ENCODE results near the gene PLLP. TPM values are rescaled to one million over a fixed set of nuclear protein-coding genes. Genes with fewer than 3 reads are reported as not detected.

Gene PLLP
- total RNA-seq, 5 donors from 2014 or later (not counting 1 experiment from before 2014, with no cell fraction given), result 1.4 to 4.3 (median 3.3) TPM

DNA sequence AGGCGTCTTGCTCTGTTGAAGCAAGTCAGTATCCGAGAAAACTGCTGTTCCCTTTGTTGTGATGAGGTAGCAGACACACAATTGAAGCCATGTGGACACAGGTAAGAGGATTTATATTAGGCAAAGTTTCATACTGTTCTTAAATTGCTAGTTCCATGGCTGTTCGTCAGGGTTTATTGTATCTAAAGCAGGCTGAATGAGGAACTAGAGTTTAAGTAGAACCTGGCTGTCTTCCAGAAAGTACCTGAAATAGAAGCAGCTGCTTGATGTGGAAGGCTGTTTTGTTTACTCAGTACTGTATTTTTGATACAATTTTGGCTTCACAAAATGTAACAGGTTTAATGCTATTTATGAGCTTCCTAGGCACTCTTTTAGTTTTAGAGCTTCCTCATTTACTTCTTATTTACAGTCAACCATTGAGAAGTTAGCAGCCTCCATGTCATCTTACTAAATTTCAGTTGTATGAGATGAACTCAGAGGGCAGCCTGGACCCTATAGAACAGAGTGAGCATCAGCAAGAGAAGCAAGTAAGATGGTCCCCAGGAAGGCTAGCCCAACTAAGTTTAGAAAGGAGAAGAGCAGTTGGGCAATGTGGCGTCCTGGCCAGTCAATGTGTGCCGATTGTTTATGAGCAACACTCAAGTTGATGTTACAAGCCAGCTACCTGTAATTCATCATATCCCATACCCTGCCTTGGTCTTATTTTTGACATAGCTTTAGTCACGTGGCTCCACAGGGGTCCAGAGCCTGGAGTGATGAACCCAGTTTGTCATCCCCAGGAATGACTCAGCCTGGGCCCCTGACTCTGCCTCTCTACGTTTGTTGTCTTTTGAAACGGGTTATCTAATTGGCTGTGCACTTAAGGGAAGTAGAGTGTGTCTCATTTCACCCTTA, 49.1 kb downstream of the PLLP start:
- Histone ChIP-seq H3K9me3 (no peaks in the 10 kb centered on the region), H3K4me1 (ENCODE audit: control insufficient read depth in 1 of 2, extremely low read depth in 1 of 2, insufficient read depth in 2 of 2, low read length in 2 of 2) (no peaks in the 10 kb centered on the region), H3K4me3 (ENCODE audit: control insufficient read depth in 1 of 2, extremely low read depth in 1 of 2, low read length in 1 of 2) (no peak overlapping the region), H3K27ac (ENCODE audit: low read length) (no peak overlapping the region), H3K27me3 (replicated peaks in 1 of 2; ENCODE audit: control insufficient read depth in 2 of 2, extremely low read depth in 1 of 2, insufficient read depth in 2 of 2, low read length in 1 of 2) (no peaks in the 10 kb centered on the region), H3K36me3 (ENCODE audit: control insufficient read depth in 2 of 2, extremely low read depth in 1 of 2, insufficient read depth in 1 of 2, low read length in 1 of 2) (peaks cover 12 to 62% of the 10 kb centered on the region in 2 donors)
- ChIA-PET POLR2A (interaction anchor here in 1 of 2 donors (0.6 kb wide), 1 partner anchor 187 kb away, joined by 7 read pairs; no protein-coding TSS in a partner anchor), CTCF (no interaction called here)
- Mint-ChIP-seq H3K36me3 (peaks cover 61% of the 10 kb centered on the region), H3K4me1 (peaks cover 0 to 5% (median 0%) of the 10 kb centered on the region in 3 donors), H3K27ac (peak overlapping the region in 1 of 2 donors; percentile 28), H3K9me3 (no peaks in the 10 kb centered on the region), H3K27me3 (no peaks in the 10 kb centered on the region), H3K4me3 (no peak overlapping the region)
- DNase-seq (no peak), ATAC-seq (replicated peaks in 1 of 4) (no peak)
- WGBS (ENCODE audit: insufficient coverage), result 76% methylated on average over 3 of the region's 8 CpGs

DNA sequence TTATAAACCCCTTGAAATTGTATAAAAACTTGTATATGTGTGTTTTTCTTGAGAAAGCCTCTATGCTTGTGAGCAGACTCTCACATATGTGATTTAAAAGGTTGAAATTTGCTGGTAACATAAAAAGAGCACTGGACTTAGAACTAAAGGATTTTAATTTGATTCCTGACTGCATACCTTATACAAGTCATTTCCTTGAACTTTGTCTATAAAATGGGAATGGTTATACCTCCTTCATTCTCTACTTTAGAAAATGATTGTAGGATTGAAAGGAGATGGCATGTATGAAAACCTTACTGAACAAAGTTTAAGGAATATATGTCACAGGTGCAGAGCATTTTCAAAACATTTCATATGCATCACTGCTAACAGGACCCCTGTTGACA, 49.8 kb downstream of the PLLP start:
- no peak overlapping the region for H3K27ac ChIP-seq (ENCODE audit: low read length)
- ATAC-seq (replicated peaks in 1 of 4), result no peak
- H3K27me3 ChIP-seq (replicated peaks in 1 of 2; ENCODE audit: control insufficient read depth in 2 of 2, extremely low read depth in 1 of 2, insufficient read depth in 2 of 2, low read length in 1 of 2), result no peaks in the 10 kb centered on the region
- H3K9me3 ChIP-seq, result no peaks in the 10 kb centered on the region
- Mint-ChIP-seq H3K27me3 (no peaks in the 10 kb centered on the region), H3K9me3 (no peaks in the 10 kb centered on the region), H3K4me1 (peaks cover 0 to 5% (median 0%) of the 10 kb centered on the region in 3 donors), H3K4me3 (no peak overlapping the region), H3K36me3 (peaks cover 64% of the 10 kb centered on the region), H3K27ac (no peak overlapping the region)
- ChIA-PET POLR2A (interaction anchor here in 1 of 2 donors (0.6 kb wide), 1 partner anchor 188 kb away, joined by 7 read pairs; no protein-coding TSS in a partner anchor), CTCF (no interaction called here)
- peaks cover 17 to 66% of the 10 kb centered on the region in 2 donors for H3K36me3 ChIP-seq (ENCODE audit: control insufficient read depth in 2 of 2, extremely low read depth in 1 of 2, insufficient read depth in 1 of 2, low read length in 1 of 2)
- H3K4me3 ChIP-seq (ENCODE audit: control insufficient read depth in 1 of 2, extremely low read depth in 1 of 2, low read length in 1 of 2), result no peak overlapping the region
- no peaks in the 10 kb centered on the region for H3K4me1 ChIP-seq (ENCODE audit: control insufficient read depth in 1 of 2, extremely low read depth in 1 of 2, insufficient read depth in 2 of 2, low read length in 2 of 2)
- no peak for DNase-seq

DNA sequence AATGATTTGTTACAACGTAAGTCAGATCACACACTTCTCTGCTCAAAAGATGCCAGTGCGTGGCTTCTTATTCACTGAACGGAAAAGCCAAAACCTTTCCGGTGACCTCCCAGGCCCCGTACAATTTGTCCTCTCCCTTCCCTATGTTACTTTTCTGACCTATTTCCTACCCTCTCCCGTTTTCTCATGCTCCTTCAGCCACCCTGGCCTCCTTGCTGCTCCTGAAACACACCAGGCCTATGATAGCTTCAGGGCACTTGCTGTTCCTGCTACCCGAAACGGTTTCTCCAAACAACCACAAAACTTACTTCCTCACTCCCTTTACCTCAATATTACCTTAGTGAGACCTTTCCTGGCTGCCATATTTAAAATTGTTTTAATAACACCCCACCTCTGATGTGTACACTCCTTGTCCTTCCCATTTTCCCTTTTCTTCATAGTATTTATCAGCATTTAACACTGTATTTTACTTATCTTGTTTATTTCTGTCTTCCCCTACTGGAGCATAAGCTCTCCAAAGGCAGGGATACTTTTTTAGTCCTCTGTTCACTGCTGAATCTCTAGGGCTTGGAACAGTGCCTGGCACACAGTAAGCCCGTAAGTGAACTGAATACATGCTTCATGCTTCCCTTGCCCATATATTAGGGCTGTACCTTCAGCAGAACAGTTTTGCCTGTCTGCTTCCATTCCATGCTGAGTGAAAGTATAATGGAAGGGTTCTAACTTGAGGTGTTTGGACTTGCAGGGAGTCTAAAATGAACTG, 50.3 kb downstream of the PLLP start:
- H3K36me3 ChIP-seq (ENCODE audit: control insufficient read depth in 2 of 2, extremely low read depth in 1 of 2, insufficient read depth in 1 of 2, low read length in 1 of 2), result peaks cover 17 to 67% of the 10 kb centered on the region in 2 donors
- no peaks in the 10 kb centered on the region for H3K4me1 ChIP-seq (ENCODE audit: control insufficient read depth in 1 of 2, extremely low read depth in 1 of 2, insufficient read depth in 2 of 2, low read length in 2 of 2)
- H3K4me3 ChIP-seq (ENCODE audit: control insufficient read depth in 1 of 2, extremely low read depth in 1 of 2, low read length in 1 of 2), result no peak overlapping the region
- Mint-ChIP-seq H3K4me1 (peaks cover 0 to 5% (median 0%) of the 10 kb centered on the region in 3 donors), H3K4me3 (no peak overlapping the region), H3K36me3 (peaks cover 62% of the 10 kb centered on the region), H3K27me3 (no peaks in the 10 kb centered on the region), H3K9me3 (no peaks in the 10 kb centered on the region), H3K27ac (no peak overlapping the region)
- H3K27me3 ChIP-seq (replicated peaks in 1 of 2; ENCODE audit: control insufficient read depth in 2 of 2, extremely low read depth in 1 of 2, insufficient read depth in 2 of 2, low read length in 1 of 2), result no peaks in the 10 kb centered on the region
- H3K9me3 ChIP-seq, result no peaks in the 10 kb centered on the region
- 96% methylated on average over 8 of the region's 9 CpGs for WGBS (ENCODE audit: insufficient coverage)
- H3K27ac ChIP-seq (ENCODE audit: low read length), result no peak overlapping the region
- ChIA-PET POLR2A (no interaction called here), CTCF (no interaction called here)
- DNase-seq (no peak), ATAC-seq (replicated peaks in 1 of 4) (no peak)

DNA sequence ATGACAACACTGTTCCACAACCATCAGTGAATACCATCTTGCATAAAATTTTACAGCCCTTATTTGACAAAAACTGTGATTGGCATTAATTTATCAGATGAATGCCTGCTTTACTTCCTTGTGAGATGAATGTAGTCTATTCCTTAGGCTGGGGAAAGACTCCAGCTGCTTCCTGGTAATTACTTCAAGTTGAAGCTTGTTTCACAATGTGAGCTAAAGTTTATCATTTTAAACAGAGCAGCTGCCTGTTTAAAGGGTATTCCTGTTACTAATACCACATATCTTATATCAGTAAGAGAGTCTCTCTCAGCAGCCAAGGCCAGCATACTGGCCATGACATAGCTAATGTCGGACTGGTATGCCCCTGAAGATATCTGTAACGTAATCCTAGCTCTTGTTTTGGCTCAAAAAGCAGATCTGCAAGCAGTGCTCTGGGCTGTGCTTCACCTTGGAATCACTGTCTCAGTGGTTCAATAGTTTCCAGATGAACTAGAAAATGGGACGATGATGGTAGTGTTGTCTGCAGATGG, 52.6 kb downstream of the PLLP start:
- peaks cover 0 to 5% (median 0%) of the 10 kb centered on the region in 3 donors for H3K4me1 Mint-ChIP-seq
- Histone ChIP-seq H3K36me3 (ENCODE audit: control insufficient read depth in 2 of 2, extremely low read depth in 1 of 2, insufficient read depth in 1 of 2, low read length in 1 of 2) (peaks cover 17 to 79% of the 10 kb centered on the region in 2 donors), H3K4me1 (ENCODE audit: control insufficient read depth in 1 of 2, extremely low read depth in 1 of 2, insufficient read depth in 2 of 2, low read length in 2 of 2) (no peaks in the 10 kb centered on the region), H3K4me3 (ENCODE audit: control insufficient read depth in 1 of 2, extremely low read depth in 1 of 2, low read length in 1 of 2) (no peak overlapping the region), H3K9me3 (no peaks in the 10 kb centered on the region), H3K27me3 (replicated peaks in 1 of 2; ENCODE audit: control insufficient read depth in 2 of 2, extremely low read depth in 1 of 2, insufficient read depth in 2 of 2, low read length in 1 of 2) (no peaks in the 10 kb centered on the region), H3K27ac (ENCODE audit: low read length) (no peak overlapping the region)
- no peak overlapping the region for H3K27ac Mint-ChIP-seq
- H3K36me3 Mint-ChIP-seq, result peaks cover 60% of the 10 kb centered on the region
- POLR2A ChIA-PET, result no interaction called here
- 100% methylated on average over 2 of the region's 3 CpGs for WGBS (ENCODE audit: insufficient coverage)
- DNase-seq (no peak), ATAC-seq (replicated peaks in 1 of 4) (no peak)
- no peak overlapping the region for H3K4me3 Mint-ChIP-seq
- H3K27me3 Mint-ChIP-seq, result no peaks in the 10 kb centered on the region
- CTCF ChIA-PET, result no interaction called here
- no peaks in the 10 kb centered on the region for H3K9me3 Mint-ChIP-seq

DNA sequence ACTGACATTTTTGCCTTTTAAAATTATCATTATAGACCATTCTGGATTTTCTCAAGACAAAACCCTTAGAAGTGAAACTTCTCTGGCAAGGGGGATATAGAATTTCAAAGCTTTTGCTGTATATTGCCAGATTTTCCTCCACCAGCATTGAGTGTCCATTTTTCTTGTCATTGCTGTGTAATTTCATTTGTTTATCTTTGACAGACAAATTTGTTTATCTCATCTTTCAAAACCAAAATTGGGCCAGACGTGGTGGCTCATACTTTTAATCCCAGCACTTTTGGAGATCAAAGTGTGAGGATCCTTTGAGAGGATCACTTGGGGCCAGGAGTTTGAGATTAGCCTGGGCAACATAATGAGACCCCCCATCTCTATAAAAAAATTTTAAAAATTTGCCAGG, 55.4 kb downstream of the PLLP start:
- Mint-ChIP-seq H3K36me3 (peaks cover 52% of the 10 kb centered on the region), H3K27me3 (no peaks in the 10 kb centered on the region), H3K9me3 (no peaks in the 10 kb centered on the region), H3K27ac (no peak overlapping the region), H3K4me1 (no peaks in the 10 kb centered on the region), H3K4me3 (no peak overlapping the region)
- ChIA-PET CTCF (interaction anchor here in 1 of 2 donors (0.5 kb wide), 1 partner anchor 60 kb away, joined by 4 read pairs; no protein-coding TSS in a partner anchor), POLR2A (interaction anchor here in 1 of 2 donors (0.5 kb wide), 1 partner anchor 305 kb away, joined by 3 read pairs; no protein-coding TSS in a partner anchor)
- Histone ChIP-seq H3K27ac (ENCODE audit: low read length) (no peak overlapping the region), H3K9me3 (no peaks in the 10 kb centered on the region), H3K36me3 (ENCODE audit: control insufficient read depth in 2 of 2, extremely low read depth in 1 of 2, insufficient read depth in 1 of 2, low read length in 1 of 2) (peaks cover 11 to 83% of the 10 kb centered on the region in 2 donors), H3K4me1 (ENCODE audit: control insufficient read depth in 1 of 2, extremely low read depth in 1 of 2, insufficient read depth in 2 of 2, low read length in 2 of 2) (no peaks in the 10 kb centered on the region), H3K4me3 (ENCODE audit: control insufficient read depth in 1 of 2, extremely low read depth in 1 of 2, low read length in 1 of 2) (no peak overlapping the region), H3K27me3 (replicated peaks in 1 of 2; ENCODE audit: control insufficient read depth in 2 of 2, extremely low read depth in 1 of 2, insufficient read depth in 2 of 2, low read length in 1 of 2) (no peaks in the 10 kb centered on the region)
- DNase-seq (no peak), ATAC-seq (replicated peaks in 1 of 4) (no peak)
- no CpG with 5 or more reads among the region's 1 CpG for WGBS (ENCODE audit: insufficient coverage)

All from T-cell (primary cell).